Left hindlimb (tissue), 1 donor: ENCODE results near the gene PDLIM3.

Experiments used
- DNase-seq: peaks from one replicate; pipeline ENCODE4 v3.0.0-alpha.2; 2018

The PDLIM3 gene

GRCh38 chr4:185468999-185469398, 66.3 kb downstream of the PDLIM3 start:
- DNase-seq = no peak

- no peak for DNase-seq
Measured at GRCh38 chr4:185467991-185468390, 67.3 kb downstream of the PDLIM3 start.

DNA sequence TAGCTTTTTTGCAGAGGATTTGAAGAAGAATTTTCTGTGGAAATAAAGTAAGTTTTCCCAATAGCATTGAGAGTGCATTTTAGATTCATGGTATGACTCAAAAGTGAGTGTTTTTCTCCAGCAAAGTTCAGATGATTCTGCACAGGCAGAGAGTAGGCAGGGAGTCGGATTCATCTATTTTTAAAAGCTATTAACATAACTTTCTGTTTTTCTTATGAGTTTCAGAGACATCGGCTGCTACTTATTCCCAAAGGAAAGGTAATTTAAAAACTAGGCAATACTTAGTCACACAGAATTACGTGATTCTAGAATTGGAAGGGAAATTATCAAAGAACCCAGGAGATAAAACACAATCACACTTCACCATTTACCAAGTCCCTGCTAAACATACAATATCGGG, 68.2 kb downstream of the PDLIM3 start:
- no peak for DNase-seq

DNA sequence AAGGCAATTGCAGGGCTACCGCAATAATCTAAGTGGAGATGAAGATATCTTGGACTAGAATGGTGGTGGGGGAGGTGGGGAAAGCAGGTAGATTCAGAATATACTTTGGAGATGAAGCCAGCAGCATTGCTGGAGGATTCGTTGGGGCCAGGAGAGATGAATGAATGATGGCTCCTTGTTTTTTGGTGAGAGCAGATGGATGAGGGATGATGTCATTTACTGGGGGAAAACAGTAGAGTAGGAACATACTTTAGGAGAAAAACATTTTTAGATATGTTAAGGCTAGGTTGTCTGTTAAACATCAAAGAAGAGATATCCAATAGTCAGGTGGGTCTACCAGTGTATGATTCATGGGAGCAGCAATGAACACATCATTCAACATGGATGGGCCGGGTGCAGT, 69.6 kb downstream of the PDLIM3 start:
- no peak for DNase-seq

- no peak for DNase-seq
Measured at GRCh38 chr4:185464887-185465286, 70.4 kb downstream of the PDLIM3 start.

DNA sequence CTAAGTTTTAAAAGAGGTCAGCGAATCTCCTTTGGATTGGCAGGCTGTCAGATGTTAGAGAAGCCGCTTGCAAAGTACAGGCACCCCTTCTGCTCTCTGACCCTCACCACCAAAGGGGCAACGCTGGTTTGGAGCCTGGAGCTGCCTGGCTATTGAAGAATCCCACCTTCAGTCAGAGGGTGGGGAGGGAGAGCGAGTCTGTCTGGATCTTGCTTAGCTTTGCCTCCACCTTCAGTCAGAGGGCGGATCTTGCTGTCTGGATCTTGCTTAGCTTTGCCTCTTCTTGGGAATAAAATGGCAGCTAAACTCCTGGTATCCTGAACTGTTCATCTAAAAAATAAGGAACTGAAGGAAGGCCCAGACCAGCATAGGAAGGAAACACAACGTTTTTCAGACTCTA, 71.1 kb downstream of the PDLIM3 start:
- no peak for DNase-seq

- DNase-seq = no peak
Measured at GRCh38 chr4:185463541-185463940, 71.8 kb downstream of the PDLIM3 start.

DNA sequence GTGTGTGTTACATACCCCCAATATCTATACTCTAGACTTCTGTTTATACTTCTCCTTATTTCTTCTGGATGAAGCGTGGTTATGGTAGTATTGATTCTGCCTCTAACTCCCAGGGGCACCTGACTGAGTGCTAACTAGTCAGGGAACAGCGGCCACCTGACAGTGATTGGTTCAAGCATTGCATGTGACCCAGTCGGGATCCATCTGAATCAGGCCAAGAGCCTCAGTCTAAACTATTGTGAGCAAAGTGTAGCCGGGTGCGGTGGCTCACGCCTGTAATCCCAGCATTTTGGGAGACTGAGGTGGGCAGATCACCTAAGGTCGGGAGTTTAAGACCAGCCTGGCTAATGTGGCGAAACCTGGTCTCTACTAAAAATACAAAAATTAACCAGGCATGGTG, 73.7 kb downstream of the PDLIM3 start:
- no peak for DNase-seq

- no peak for DNase-seq
Measured at GRCh38 chr4:185457136-185457535, 78.2 kb downstream of the PDLIM3 start.

DNA sequence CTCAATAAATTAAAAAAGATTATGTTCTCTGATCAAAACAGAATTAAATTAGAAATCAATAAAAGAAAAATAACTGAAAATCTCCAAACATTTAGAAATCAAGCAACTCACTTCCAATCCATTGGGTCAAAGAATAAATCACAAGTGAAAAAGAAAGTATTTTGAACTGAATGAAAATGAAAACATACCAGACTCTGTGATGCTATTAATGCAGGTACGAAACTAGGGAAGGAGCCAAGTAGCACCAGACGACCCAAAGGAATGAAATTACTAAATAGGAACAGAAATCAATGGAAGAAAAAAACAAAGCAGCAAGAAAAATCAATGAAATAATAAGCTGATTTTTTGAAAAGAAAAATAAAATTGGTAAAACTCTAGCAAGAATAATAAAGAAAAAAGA, 79.2 kb downstream of the PDLIM3 start:
- no peak for DNase-seq
